ENCODE results near the gene ZNF79. TPM values are rescaled to one million over a fixed set of nuclear protein-coding genes. Genes with fewer than 3 reads are reported as not detected.

Gene ZNF79
- total and polyA plus RNA-seq, 2 experiments from 2014 or later: 2.2 to 6.3 TPM

DNA sequence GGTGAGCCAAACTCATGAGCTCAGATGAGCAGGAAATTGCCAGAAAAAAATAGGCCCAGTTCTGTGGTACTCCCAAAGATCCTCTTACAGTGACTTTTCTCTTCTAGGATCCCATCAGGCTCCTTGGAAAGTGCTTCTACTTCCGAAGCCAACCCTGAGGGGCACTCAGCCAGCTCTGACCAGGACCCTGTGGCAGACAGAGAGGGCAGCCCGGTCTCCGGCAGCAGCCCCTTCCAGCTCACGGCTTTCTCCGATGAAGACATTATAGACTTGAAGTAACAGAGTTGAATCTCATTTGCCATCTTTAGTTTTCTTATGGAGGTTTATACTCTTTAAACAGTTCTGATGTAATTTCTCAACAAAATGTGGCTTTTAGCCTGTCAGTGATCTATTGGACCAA, 31.2 kb upstream of the ZNF79 start (continued):
- TF ChIP-seq, protein P1, sequence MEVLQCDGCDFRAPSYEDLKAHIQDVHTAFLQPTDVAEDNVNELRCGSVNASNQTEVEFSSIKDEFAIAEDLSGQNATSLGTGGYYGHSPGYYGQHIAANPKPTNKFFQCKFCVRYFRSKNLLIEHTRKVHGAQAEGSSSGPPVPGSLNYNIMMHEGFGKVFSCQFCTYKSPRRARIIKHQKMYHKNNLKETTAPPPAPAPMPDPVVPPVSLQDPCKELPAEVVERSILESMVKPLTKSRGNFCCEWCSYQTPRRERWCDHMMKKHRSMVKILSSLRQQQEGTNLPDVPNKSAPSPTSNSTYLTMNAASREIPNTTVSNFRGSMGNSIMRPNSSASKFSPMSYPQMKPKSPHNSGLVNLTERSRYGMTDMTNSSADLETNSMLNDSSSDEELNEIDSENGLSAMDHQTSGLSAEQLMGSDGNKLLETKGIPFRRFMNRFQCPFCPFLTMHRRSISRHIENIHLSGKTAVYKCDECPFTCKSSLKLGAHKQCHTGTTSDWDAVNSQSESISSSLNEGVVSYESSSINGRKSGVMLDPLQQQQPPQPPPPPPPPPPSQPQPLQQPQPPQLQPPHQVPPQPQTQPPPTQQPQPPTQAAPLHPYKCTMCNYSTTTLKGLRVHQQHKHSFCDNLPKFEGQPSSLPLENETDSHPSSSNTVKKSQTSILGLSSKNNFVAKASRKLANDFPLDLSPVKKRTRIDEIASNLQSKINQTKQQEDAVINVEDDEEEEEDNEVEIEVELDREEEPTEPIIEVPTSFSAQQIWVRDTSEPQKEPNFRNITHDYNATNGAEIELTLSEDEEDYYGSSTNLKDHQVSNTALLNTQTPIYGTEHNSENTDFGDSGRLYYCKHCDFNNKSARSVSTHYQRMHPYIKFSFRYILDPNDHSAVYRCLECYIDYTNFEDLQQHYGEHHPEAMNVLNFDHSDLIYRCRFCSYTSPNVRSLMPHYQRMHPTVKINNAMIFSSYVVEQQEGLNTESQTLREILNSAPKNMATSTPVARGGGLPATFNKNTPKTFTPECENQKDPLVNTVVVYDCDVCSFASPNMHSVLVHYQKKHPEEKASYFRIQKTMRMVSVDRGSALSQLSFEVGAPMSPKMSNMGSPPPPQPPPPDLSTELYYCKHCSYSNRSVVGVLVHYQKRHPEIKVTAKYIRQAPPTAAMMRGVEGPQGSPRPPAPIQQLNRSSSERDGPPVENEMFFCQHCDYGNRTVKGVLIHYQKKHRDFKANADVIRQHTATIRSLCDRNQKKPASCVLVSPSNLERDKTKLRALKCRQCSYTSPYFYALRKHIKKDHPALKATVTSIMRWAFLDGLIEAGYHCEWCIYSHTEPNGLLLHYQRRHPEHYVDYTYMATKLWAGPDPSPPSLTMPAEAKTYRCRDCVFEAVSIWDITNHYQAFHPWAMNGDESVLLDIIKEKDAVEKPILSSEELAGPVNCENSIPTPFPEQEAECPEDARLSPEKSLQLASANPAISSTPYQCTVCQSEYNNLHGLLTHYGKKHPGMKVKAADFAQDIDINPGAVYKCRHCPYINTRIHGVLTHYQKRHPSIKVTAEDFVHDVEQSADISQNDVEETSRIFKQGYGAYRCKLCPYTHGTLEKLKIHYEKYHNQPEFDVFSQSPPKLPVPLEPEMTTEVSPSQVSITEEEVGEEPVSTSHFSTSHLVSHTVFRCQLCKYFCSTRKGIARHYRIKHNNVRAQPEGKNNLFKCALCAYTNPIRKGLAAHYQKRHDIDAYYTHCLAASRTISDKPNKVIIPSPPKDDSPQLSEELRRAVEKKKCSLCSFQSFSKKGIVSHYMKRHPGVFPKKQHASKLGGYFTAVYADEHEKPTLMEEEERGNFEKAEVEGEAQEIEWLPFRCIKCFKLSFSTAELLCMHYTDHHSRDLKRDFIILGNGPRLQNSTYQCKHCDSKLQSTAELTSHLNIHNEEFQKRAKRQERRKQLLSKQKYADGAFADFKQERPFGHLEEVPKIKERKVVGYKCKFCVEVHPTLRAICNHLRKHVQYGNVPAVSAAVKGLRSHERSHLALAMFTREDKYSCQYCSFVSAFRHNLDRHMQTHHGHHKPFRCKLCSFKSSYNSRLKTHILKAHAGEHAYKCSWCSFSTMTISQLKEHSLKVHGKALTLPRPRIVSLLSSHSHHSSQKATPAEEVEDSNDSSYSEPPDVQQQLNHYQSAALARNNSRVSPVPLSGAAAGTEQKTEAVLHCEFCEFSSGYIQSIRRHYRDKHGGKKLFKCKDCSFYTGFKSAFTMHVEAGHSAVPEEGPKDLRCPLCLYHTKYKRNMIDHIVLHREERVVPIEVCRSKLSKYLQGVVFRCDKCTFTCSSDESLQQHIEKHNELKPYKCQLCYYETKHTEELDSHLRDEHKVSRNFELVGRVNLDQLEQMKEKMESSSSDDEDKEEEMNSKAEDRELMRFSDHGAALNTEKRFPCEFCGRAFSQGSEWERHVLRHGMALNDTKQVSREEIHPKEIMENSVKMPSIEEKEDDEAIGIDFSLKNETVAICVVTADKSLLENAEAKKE (CRISPR knock-in tag; IDR thresholded peaks at IDR 0.05): no peak
- TF ChIP-seq CREB1 (CRISPR knock-in tag; IDR thresholded peaks at IDR 0.05; ENCODE audit: low read depth) (no peak), STAT1 (IDR thresholded peaks at IDR 0.05; ENCODE audit: unreplicated experiment) (no peak), ZNF114 (CRISPR knock-in tag; IDR thresholded peaks at IDR 0.05) (no peak)
- TF ChIP-seq, protein P2, sequence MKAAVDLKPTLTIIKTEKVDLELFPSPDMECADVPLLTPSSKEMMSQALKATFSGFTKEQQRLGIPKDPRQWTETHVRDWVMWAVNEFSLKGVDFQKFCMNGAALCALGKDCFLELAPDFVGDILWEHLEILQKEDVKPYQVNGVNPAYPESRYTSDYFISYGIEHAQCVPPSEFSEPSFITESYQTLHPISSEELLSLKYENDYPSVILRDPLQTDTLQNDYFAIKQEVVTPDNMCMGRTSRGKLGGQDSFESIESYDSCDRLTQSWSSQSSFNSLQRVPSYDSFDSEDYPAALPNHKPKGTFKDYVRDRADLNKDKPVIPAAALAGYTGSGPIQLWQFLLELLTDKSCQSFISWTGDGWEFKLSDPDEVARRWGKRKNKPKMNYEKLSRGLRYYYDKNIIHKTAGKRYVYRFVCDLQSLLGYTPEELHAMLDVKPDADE (IDR thresholded peaks at IDR 0.05): no peak

DNA sequence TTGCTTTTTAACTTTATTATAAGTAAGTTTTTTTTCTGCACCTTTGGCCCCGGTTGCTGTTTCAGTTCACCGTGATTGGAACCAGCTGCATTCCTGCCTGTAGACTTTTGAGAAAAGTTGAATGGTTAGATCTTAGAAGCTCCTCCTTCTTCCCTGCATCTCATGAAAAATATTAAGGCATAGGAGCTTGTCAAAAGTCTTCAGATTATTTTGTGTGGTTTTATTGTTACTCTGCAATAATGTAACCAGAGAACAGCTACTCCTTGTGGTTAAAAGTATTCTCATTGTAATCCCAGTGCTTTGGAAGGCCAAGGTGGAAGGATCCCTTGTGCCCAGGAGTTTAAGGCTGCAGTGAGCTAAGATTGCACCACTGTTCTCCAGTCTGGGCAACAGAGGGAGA, 30.5 kb upstream of the ZNF79 start:
- H3K9me2 ChIP-seq (ENCODE audit: insufficient read depth): no peaks in the 10 kb centered on the region
- TF ChIP-seq, protein P3, sequence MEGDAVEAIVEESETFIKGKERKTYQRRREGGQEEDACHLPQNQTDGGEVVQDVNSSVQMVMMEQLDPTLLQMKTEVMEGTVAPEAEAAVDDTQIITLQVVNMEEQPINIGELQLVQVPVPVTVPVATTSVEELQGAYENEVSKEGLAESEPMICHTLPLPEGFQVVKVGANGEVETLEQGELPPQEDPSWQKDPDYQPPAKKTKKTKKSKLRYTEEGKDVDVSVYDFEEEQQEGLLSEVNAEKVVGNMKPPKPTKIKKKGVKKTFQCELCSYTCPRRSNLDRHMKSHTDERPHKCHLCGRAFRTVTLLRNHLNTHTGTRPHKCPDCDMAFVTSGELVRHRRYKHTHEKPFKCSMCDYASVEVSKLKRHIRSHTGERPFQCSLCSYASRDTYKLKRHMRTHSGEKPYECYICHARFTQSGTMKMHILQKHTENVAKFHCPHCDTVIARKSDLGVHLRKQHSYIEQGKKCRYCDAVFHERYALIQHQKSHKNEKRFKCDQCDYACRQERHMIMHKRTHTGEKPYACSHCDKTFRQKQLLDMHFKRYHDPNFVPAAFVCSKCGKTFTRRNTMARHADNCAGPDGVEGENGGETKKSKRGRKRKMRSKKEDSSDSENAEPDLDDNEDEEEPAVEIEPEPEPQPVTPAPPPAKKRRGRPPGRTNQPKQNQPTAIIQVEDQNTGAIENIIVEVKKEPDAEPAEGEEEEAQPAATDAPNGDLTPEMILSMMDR (conservative IDR thresholded peaks at IDR 0.05; ENCODE audit: low read depth in 2 of 2): peak in 1 of 2 experiments; percentile 15; a peak in 1 of 4 replicates
- TF ChIP-seq, protein P4, sequence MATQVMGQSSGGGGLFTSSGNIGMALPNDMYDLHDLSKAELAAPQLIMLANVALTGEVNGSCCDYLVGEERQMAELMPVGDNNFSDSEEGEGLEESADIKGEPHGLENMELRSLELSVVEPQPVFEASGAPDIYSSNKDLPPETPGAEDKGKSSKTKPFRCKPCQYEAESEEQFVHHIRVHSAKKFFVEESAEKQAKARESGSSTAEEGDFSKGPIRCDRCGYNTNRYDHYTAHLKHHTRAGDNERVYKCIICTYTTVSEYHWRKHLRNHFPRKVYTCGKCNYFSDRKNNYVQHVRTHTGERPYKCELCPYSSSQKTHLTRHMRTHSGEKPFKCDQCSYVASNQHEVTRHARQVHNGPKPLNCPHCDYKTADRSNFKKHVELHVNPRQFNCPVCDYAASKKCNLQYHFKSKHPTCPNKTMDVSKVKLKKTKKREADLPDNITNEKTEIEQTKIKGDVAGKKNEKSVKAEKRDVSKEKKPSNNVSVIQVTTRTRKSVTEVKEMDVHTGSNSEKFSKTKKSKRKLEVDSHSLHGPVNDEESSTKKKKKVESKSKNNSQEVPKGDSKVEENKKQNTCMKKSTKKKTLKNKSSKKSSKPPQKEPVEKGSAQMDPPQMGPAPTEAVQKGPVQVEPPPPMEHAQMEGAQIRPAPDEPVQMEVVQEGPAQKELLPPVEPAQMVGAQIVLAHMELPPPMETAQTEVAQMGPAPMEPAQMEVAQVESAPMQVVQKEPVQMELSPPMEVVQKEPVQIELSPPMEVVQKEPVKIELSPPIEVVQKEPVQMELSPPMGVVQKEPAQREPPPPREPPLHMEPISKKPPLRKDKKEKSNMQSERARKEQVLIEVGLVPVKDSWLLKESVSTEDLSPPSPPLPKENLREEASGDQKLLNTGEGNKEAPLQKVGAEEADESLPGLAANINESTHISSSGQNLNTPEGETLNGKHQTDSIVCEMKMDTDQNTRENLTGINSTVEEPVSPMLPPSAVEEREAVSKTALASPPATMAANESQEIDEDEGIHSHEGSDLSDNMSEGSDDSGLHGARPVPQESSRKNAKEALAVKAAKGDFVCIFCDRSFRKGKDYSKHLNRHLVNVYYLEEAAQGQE (IDR thresholded peaks at IDR 0.05; ENCODE audit: unreplicated experiment): no peak
- TF ChIP-seq ZNF331 (CRISPR knock-in tag; IDR thresholded peaks at IDR 0.05; ENCODE audit: low read depth) (no peak), ZNF114 (CRISPR knock-in tag; IDR thresholded peaks at IDR 0.05) (no peak), STAT1 (IDR thresholded peaks at IDR 0.05; ENCODE audit: unreplicated experiment) (no peak)
- H2AFZ ChIP-seq: no peak overlapping the region
- no peaks in the 10 kb centered on the region; the same call in 2 of the 3 replicates for H3K9me3 Mint-ChIP-seq
- no peak overlapping the region for H3K4me2 ChIP-seq
- H3K27ac Mint-ChIP-seq: no peak overlapping the region
- peaks cover 9% of the 10 kb centered on the region for H3K4me1 ChIP-seq (ENCODE audit: insufficient read depth)
- H3K4me3 Mint-ChIP-seq: no peak overlapping the region
- H3K36me3 Mint-ChIP-seq (ENCODE audit: low read depth): no peaks in the 10 kb centered on the region
- ATAC-seq (no peak), DNase-seq (ENCODE audit: low spot score) (no peak)
- no peak overlapping the region for H3K27ac ChIP-seq (ENCODE audit: low read depth)
- no peak overlapping the region for H3K4me3 ChIP-seq
- peaks cover 3% of the 10 kb centered on the region; the same call in 1 of the 2 replicates for H4K20me1 ChIP-seq (replicated peaks; ENCODE audit: insufficient read depth)
- H3K27me3 ChIP-seq (ENCODE audit: insufficient read depth): 0 out of 2 replicates have a peak, but pooled peaks cover 13% of the 10 kb centered on the region
- H3K4me1 Mint-ChIP-seq: peaks cover 18% of the 10 kb centered on the region
- H3K27me3 Mint-ChIP-seq (ENCODE audit: insufficient read depth, low read depth, poor library complexity): peaks cover 6% of the 10 kb centered on the region
- H3F3A ChIP-seq (replicated peaks; ENCODE audit: low read depth): no peaks in the 10 kb centered on the region; the same call in 1 of the 2 replicates
- no peaks in the 10 kb centered on the region for H3K36me3 ChIP-seq (ENCODE audit: insufficient read depth)
- peaks cover 5% of the 10 kb centered on the region for H3K79me2 ChIP-seq (replicated peaks; ENCODE audit: insufficient read depth)

Data from GM23338 (cell line).